NCI-H345 treated with DMSO at 0.1 percent for 48 hours (cell line): ENCODE results near the gene DDI2.
"Not testable (repeated sequence)": the region's sequence is repeated elsewhere in the genome, so short reads cannot be mapped to it uniquely, and the experiment has no call there.

Experiments used
- DNase-seq: peaks from one replicate; lab custom pipeline; 2025; ENCODE audit not compliant: unreplicated experiment; lab: John Stamatoyannopoulos, UW

The DDI2 gene

DNA sequence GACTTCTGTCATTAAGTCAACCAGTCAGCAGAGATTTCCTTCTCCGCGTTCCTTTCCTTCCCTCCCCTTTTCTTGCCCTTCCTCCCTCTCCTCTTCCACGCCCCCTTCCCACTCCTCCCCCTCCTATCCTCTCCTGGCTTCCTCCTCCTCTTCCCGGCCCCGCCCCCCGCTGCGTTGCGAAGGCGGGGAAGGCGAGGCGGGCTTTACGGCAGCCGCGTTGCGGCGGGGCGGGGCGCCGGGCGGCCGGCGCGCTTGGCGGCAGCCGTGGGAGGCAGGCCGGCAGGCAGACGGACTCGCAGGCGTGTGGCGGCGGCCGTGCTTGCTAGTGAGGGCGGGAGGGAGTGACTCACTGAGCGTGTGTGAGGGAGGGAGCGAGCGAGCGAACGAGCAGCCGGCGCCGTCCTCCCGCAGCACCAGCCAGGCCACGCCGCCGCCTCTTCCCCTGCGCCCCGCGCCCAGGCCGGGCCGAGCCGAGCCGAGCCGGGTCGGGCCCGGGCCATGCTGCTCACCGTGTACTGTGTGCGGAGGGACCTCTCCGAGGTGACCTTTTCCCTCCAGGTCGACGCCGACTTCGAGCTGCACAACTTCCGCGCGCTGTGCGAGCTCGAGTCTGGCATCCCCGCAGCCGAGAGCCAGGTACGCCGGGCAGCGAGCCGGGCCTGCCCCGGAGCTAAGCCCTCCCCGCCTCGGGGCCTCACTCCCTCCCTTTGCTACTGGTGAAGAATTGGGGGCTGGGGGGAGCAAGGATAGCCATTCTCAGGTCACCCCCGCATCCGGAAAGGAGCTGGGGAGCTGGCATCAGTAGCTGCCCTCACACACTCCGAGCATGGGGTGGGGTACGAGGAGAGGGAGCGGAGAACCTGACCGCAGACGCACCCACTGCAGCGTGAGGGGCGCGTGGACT, at the start of gene DDI2:
TSS of gene DDI2 (plus strand) at position 286 of the 904 bp plus-strand sequence. CDS start at position 499, 213 bp downstream.
- peak; percentile 83 for DNase-seq

DNA sequence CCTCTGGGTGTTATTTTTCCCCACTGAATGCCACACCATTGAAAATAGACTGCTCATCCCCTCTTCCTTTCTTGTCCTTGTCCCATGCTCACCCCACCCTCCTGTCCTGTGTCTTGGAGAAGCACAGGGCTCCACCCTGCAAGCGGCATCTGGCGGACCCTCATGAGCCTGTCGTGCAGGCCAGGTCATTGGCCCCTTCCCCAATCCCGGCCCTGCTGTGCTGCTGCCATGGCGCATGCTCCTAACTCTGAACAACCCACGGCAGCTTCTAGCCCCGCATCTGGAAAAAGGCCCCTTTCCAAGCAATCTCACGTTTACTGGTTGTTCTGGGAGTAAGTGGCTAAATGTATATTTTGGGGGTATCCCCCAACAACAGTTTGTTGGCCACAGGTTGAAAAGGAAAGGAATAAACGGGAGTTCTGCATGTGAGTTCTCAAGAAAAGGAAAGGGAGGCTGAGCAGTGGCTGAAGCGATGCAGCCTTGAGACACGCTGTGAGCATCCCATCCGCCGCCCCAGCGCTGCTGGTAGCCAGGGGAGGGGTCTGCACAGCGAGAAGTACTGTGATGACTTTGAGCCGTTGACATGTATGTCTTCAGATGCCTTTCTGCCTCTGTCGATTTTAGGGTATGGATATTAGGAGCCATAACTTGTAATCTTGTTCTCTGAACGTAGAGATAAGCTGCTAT, 48.7 kb upstream of the DDI2 start:
- no peak for DNase-seq

DNA sequence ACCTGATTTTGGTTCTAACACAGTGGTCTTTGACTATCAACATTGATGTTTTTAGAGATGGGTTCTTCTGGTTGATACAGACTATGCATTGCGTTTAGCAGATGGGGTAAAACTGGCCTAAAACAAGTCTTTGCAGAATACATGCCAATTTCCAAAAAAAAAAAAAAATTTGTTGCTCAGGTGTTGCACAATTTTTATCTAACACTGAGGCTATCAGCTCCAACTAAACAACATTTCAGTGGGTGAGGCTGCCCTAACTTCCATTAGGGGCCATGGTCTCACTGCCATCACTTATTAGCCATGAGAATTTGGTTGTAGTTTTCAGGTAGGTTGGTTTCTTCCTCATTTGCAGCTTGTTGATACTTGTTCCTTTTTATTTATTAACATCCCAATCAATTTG, 46.4 kb upstream of the DDI2 start:
- no peak for DNase-seq

DNA sequence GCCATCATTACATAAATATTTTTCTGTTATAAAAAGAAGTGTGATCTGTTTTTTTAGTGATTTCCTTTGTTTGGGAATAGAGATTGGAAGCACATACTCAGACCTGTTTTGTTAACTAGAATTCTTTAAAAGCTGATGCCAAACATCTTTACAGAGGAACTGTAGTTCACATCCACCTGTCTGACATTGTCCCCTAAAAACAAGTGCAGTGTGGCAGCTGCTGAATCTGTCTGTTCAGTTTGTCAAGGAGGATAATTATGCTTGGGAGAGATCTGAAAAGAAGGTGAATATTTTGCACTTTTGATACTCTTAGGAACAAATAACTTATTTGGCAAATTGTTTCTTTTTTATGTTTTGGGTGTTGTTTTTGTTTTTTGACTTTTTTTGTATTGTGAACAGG, 46.0 kb upstream of the DDI2 start:
- DNase-seq = no peak

DNA sequence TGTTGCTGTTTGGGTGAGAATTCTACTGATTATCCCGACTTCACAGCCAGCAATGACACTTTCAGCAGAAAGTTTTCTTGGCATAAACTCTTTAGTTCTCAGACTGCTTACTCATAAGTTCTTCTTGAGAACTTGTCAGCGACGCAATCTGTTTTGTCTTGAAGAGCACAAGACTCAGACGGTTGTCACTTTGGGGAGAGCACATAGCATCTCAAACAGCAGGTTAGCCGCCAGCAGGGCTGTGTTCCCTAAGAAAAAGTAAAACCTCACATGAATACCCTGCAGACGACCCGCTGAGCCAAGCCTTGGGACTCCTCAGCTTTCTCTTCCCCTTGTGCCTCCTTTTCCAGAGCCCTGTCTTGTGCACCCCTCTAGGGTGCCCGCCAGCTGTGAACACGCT, 43.8 kb upstream of the DDI2 start:
- DNase-seq = no peak

DNA sequence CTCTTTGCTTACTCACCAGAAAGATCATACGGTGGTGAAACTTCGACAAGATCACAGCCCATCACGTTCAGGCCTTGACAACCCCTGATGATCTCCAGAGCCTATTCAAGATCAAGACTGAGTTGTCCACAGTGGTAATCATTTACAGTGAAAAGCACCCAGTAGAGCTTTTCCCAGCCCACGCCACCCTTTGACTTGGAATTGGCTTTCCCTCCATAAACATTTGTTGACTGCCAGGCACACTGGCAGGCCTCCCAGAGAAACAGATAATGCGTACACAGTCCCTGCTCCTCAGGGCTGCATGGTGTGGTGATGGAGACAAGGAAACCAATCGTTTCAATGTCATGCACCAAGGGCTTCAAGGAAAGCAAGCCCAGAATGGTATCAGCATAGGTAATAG, 42.5 kb upstream of the DDI2 start:
- no peak for DNase-seq

DNA sequence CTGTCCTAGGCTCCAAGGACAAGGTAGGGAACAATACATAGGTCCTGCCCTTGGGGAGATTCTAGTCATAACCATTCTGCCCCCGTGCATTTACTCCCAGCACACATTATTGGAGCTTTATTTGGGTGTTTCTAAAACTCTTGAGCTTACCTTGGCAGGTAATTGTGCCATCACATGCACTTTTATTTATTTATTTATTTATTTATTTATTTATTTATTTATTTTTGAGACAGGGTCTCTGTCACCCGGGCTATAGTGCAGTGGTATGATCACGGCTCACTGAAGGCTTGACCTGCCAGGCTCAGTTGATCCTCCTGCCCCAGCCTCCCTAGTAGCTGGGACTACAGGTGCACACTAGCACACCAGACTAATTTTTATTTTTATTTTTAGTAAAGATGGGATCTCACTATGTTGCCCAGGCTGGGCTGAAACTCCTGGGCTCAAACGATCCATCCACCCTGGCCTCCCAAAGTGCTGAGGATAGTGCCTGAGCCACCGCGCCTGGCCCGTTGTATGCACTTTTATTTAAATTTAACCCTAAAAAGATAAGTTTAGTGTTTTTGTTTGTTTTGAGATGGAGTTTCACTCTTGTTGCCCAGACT, 41.6 kb upstream of the DDI2 start:
- DNase-seq = no peak

DNA sequence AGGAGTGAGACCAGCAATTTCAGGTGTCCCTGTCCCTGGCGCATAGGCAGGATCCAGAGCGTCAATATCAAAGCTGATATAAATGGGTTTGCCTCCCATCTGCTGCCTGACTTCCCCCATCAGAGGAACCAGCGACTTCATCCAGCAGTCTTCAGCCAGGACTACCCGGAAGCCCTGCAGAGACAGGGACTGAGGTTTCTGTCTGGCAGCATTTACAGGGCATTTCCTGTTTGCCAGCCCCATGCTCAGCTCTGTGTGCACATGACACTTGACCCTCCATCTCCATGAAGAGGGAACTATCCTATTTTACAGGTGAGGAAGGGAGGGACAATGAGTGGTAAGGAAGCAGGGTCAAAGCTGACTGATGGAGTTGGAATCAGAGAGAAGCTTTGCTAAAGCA, 39.6 kb upstream of the DDI2 start:
- no peak for DNase-seq

DNA sequence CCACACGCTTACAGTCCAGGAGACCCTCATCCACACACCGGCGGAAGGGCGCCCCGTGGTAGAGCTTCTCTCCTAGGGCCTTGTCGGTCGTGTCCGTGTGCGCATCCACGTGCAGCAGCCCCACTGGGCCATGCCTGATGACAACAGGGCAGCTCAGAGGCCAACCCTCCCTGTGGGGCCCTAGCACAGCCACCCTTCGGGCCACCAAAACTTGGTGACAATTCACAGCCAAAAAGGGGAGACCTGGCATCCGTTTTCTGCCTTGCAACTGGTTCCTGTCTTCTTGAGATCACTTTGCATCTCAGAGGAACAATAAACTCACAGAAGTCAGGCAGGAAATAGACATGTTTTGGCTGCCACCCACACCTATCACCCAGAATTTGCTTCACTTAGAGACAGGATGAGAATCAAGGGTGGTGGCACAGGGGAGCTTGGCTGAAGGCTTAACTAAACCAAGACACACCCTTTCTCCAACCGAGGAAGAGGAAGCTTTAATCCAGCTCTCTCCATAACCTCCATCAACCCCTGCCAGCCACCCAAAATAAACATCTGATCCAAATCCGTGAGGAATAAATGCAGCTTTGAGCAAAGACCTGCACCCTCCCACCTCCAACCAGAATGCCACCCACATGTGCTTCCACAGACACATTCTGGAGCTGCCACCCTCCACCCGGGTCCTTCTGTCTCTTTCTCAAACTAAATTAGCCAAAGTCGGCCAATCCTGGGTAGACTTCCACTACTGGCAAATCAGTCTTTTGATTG, 38.2 kb upstream of the DDI2 start:
- no peak for DNase-seq

DNA sequence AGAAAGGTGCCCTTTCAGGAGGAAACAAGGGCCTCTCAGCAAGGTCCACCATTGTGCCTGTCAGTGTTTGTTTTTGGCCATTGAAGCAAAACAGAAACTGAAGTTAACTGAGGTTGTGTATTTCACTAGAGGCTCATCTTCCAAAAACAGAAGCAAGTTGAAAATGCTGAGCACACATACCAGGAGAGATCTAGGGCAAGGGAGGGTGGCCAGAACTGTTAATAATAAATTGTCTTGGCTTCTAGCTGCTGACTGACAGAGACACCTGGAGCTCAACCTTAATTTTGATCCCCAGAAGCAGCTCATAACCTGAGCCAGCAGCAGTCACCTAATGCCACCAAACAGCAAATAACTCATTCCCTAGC, 37.6 kb upstream of the DDI2 start:
- no peak for DNase-seq

DNA sequence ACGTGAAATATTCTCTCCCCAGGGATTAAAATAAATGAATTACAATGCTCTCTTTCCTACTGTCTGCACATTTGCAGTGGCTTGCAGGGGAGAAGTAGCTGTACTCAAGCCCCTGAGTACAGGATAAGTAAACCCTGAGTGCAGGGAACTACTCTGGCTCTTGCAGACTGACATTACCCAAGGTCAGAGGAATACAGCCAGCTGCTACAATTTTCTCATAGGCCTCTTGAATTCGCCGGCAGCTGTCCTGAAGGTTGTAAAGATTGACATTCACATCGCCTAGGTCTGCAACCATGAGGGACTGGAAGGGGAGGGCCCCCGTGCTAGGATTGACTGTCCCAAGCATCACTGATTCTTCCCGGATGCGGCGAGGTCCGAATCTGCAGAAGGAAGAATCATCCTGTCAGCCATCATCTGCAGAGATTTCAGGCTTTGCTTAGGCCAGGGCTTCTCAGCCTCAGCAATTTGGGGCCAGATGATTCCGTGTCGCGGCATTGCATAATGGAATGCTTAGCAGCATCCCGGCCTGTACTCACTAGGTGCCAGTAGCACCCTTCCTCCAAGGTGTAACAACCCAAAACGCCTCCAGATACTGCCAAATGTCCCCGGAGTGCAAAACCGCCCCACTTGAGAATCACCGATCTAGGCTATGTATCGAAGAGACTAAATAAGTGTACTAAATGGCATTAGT, 34.1 kb upstream of the DDI2 start:
- DNase-seq = no peak

DNA sequence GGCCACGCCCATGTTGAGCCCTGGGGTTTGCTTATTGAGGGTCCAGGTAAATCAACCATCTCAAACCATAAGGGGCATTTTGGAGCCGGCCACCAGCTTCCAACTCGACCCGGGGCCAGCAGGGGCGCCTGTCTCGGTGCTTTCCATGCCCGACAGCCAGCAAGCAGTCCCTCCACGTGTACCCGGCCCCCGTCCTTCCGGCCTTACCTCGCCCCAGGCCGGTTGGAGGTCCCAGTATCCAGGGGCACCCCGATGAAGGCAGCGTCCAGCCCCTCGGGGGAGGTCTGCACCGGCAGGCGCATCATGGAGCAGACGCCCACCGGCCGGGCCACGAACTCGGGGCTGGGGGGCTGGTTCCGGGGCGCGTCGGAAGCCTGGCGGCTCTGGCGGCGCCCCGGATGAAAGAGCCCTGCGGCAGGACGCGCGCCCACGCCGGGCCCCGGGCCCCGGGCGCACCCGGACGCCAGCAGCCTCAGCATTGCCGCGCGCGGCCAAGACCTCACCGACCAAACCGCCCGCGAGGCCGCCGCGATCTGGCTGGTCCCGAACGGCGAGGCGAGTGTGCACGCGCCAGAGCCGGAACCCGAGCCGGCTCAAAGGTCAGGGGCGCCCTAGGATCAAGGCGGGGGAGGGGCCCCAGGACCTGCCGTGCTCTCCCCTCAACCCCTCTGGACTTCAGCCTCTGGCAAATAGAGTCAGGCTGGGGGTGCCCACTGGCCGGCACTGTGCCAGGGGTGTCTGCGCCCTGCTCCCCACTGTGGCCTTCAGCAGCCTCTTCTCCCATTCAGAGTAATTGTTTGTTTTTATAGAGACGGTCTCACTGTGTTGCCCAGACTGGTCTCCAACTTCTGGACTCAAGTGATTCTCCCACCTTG, 32.5 kb upstream of the DDI2 start, which contains the start of gene AGMAT:
TSS of gene AGMAT (minus strand) at position 563 of the 875 bp plus-strand sequence. CDS start at position 479, 84 bp downstream.
- DNase-seq = no peak

DNA sequence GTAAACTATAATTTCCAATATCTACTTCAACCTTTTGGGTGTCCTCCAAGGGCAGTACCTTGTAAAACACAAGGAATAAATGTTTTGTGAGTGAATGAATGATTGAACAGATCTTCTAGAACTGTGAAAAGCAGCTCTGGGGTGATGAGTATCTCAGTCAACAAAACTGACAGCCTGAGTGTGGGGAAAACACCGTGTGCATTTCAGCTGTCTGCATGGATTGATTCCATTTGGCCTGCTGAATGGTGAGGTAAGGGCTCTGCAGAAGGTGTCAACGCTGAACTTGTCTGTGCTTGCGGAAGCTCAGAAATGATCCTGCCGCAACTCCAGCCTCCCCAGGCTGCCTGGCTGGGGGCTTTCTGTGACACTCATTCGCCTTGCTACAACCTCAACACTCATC, 25.0 kb upstream of the DDI2 start:
- no peak for DNase-seq

DNA sequence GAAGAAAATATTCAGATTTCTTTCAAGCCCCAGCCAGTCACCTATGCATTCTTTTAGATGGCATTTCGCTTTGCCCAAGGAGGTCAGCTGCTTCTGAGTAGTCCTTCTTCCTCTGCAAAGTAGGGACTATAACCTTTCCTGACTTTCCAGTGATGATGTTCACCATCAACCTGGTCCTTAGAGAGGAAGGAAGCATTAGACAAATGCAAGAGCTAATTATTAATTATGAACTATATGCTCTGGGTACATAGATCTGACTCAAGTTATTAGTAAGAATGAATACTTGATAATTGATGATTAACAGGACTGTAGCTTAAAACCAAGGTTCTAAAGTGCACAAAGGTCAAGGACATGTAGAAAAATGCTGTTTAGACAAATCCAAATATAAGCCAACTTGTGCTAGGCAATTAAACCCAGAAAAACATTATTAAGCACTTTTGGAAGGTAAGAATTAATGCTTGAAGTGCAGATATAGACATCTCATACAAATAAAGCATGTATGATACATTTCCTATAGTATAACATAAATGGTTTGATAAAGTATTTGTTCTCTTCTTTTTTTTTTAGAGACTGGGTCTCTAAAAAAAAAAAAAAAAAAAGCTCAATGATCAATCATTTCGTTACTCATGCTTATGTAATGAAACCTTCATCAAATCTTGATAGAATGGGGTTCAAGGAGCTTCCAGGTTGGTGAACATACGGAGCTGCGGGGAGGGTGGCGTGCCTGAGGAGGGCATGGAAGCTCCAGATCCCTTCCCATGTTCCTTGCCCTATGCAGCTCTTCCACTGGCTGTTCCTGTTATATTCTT, 21.2 kb upstream of the DDI2 start:
- no peak for DNase-seq

DNA sequence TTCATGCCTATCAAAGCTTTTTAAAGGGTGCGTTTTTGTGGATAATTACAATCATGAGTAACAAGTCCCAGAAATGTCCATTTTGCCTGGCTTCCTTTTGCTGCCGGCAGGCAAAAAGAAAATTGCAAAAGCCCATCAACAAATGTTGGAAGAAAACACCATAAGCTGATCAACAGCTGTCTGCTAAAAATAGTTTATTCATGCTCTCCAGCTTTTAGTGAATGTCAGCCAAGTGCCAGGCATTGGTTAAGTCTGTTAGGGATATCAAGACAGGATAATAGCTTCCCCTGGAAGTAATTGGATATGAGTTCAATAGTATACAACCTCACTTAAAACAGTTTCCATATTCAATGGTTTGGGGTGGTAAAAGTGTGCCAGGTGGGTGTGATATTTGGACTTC, 18.8 kb upstream of the DDI2 start:
- DNase-seq = no peak

DNA sequence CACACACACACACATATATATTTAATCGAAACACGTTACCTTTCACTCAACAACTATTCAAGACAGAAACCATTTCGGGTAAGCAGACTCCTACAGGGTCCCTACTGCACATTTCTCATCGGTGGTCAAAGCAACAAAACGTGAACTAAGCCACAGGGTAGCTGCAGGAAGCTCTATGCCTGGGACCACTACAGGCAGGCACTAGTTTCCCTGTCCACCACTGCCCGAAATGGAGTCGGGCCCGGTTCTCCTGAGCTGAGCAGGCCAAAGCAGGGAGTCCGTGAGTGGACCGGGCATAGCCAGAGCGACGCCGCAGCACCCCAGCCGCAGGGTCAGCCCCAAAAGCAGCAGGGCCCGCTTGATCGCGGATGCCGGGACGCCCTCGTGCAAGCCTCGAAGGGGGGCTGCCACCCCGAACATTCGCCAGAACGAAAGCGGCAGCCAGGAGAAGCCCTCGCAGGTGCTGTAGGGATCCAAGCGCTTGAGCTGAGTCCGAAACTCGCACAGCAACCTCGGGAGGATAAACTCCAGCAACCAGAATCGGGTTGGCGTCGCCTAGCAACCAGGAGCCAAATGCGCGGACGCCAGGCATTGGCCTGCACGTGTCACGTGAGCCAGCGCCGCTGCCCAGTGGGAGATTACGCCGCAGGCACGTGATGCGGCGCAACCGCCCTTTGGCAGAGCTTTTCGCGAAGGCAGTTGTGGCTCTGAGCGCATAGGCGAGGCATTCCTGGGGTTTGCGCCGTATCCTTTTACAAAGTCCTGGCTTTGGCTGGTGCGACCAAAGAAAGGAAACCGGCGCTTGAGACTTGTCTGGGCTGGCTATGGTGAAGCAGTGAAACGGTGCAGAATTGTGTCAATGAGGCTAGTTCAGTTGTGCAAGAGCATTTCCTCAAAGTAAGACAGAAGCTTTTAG, 13.9 kb upstream of the DDI2 start:
- DNase-seq = peak; percentile 96

DNA sequence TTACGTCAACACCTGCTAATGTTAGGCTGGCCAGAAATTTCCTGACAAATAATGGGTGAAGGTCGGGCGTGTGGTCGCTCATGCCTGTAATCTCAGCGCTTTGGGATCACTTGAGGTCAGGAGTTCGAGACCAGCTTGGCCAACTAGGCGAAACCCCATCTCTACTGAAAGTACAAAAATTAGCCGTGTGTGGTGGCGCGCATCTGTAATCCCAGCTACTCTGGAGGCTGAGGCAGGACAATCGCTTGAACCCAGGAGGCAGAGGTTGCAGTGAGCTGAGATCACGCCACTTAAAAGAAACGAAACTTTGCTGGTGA, 13.3 kb upstream of the DDI2 start:
- not testable (repeated sequence) for DNase-seq

DNA sequence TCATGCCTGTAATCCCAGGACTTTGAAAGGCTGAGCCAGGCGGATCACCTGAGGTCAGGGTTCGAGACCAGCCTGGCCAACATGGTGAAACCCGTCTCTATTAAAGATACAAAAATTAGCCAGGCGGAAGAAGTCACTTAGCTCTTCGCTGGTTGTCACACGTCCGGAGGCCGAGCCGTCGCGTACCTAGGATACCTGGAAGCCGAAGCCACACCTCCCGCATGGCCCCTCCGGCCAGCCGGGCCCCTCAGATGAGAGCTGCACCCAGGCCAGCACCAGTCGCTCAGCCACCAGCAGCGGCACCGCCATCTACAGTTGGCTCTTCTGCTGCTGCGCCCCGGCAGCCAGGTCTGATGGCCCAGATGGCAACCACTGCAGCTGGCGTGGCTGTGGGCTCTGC, 12.9 kb upstream of the DDI2 start:
- DNase-seq = not testable (repeated sequence)
